A549 (cell line): Measurements from ENCODE around the gene GPR32.

Experiments
- POLR2A ChIP-seq: IDR thresholded peaks from 2 replicates; pipeline ENCODE4 v1.6.1; 2012; ENCODE audit warnings: mild to moderate bottlenecking, low read length
- RNF2 ChIP-seq: fragments of 200-600 bp; sonication (generic); IDR thresholded peaks from 2 replicates; pipeline ENCODE4 v1.6.1; 2016; ENCODE audit warnings: low read depth, mild to moderate bottlenecking, antibody characterized with exemption, moderate library complexity, borderline replicate concordance

DNA sequence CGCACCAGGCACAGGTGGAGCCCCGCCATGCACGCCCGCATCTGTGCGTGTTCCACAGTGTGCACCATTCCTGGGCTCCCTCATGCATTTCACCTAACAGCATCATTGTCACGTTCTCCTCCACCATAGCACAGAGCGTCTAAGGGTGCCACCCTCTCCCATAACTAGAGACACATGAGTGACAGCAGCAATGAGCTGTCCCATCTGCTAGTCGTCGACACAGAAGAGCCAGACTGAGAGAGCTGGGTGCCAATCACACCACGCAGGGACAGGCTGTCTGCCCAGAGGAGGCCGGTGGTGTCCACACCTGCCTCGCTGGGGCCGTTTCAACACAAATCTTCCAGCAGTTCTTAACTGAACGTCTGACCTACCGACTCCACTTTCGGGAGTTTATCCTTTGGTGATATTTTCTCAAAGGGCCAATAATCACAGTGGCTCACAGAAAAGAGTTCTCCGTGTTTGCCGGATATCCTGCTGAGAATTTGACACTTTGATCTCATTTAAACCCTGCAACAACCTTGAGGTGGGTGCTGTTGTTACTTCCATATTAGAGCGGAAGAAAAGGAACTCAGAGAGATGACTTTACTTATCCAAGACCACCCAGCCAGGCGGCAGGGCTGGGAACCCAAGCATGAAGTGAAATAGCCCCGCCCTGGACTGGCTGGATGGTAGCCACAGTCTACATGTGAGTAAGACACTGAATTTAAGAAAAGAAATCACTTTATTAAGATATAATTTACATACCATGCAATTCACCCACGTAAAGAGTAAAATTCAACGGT lies 30.9 kb upstream of the GPR32 start:
- no peak for TF ChIP-seq RNF2
- TF ChIP-seq POLR2A, result no peak
